AG04449 (cell line): ENCODE measurements around the gene SMYD2.

Source experiments
- CTCF ChIA-PET: fragments of 350-600 bp; formaldehyde crosslinking; extraction: SDS; loops from one replicate; lab custom pipeline; 2021; ENCODE audit warnings: antibody characterized with exemption; lab: Yijun Ruan, JAX
- POLR2A ChIA-PET: fragments of 400-600, 350-600 bp; formaldehyde crosslinking; extraction: SDS; loops from one replicate; lab custom pipeline; 2020; ENCODE audit warnings: antibody characterized with exemption, inconsistent platforms; lab: Yijun Ruan, JAX
- DNase-seq: peaks from one replicate; pipeline ENCODE4 v3.0.0-alpha.2; 2010; ENCODE audit warnings: low read depth, low spot score
- H3K4me3 ChIP-seq: 2 replicates; pipeline ENCODE4 v1.5.1; 2011; ENCODE audit warnings: low read depth, mild to moderate bottlenecking, control low read depth, low read length
- TF ChIP-seq, protein P1 (sequence below): IDR thresholded peaks from one replicate; pipeline ENCODE4 v1.5.1; 2011; ENCODE audit warnings: mild to moderate bottlenecking, moderate library complexity, low read length, control low read depth, inconsistent platforms; ENCODE audit not compliant: insufficient read depth; ENCODE audit errors: missing control alignments

SMYD2 gene

GRCh38 chr1:214321705-214322453 is 40.9 kb downstream of the SMYD2 start:
- POLR2A ChIA-PET, result no interaction called here
- CTCF ChIA-PET, result interaction anchor here (0.7 to 12.5 kb wide), 8 partner anchors 8 to 270 kb away, joined by 3 to 247 read pairs (median 4); no protein-coding TSS in a partner anchor
- H3K4me3 ChIP-seq, result no peak overlapping the region

GRCh38 chr1:214324896-214325800 is 44.2 kb downstream of the SMYD2 start:
- no peak overlapping the region for H3K4me3 ChIP-seq
- no peak for DNase-seq
- ChIA-PET CTCF (interaction anchor here (0.8 to 18.0 kb wide), 10 partner anchors 8 to 303 kb away, joined by 3 to 584 read pairs (median 19); no protein-coding TSS in a partner anchor), POLR2A (no interaction called here)
- TF ChIP-seq, protein P1, sequence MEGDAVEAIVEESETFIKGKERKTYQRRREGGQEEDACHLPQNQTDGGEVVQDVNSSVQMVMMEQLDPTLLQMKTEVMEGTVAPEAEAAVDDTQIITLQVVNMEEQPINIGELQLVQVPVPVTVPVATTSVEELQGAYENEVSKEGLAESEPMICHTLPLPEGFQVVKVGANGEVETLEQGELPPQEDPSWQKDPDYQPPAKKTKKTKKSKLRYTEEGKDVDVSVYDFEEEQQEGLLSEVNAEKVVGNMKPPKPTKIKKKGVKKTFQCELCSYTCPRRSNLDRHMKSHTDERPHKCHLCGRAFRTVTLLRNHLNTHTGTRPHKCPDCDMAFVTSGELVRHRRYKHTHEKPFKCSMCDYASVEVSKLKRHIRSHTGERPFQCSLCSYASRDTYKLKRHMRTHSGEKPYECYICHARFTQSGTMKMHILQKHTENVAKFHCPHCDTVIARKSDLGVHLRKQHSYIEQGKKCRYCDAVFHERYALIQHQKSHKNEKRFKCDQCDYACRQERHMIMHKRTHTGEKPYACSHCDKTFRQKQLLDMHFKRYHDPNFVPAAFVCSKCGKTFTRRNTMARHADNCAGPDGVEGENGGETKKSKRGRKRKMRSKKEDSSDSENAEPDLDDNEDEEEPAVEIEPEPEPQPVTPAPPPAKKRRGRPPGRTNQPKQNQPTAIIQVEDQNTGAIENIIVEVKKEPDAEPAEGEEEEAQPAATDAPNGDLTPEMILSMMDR, result no peak

More at GRCh38 chr1:214321705-214322453, 40.9 kb downstream of the SMYD2 start:
- TF ChIP-seq, protein P1, result no peak
- DNase-seq, result no peak

DNA sequence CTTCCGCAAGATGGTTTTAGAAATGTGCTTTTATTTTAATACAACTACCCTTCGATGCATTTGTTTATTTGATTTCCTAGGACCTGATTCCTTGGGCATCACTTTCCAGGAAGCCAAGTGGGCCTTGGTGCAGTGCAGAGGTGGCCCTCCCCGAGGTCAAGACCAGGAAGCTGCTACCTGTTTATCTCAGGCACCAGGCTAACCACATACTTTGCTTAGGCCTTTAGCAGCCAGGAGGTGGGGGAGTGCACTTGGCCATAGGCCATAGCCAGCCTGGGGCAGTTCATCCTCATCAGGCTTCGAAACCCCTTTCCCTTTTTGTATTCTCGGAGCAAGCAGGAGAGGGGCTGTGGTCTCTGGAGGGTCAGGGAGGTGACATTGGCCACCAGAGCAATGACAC is 45.4 kb downstream of the SMYD2 start:
- H3K4me3 ChIP-seq, result no peak overlapping the region
- TF ChIP-seq, protein P1, result no peak
- DNase-seq, result no peak
- POLR2A ChIA-PET, result no interaction called here
- CTCF ChIA-PET, result interaction anchor here (0.6 to 20.0 kb wide), 13 partner anchors 10 to 1072 kb away, joined by 3 to 584 read pairs (median 117); no protein-coding TSS in a partner anchor

- TF ChIP-seq, protein P1, result no peak
- no peak for DNase-seq
- ChIA-PET POLR2A (no interaction called here), CTCF (interaction anchor here (1.1 to 20.0 kb wide), 24 partner anchors 11 to 1222 kb away, joined by 3 to 584 read pairs (median 38); no protein-coding TSS in a partner anchor)
- no peak overlapping the region for H3K4me3 ChIP-seq
Observed at GRCh38 chr1:214327514-214327913, 46.6 kb downstream of the SMYD2 start.

- ChIA-PET CTCF (interaction anchor here (0.7 to 20.0 kb wide), 36 partner anchors 12 to 1224 kb away, joined by 3 to 584 read pairs (median 11); partner anchors contain the start of gene PTPN14), POLR2A (interaction anchor here (1.1 kb wide), 1 partner anchor 68 kb away, joined by 3 read pairs; no protein-coding TSS in a partner anchor)
- H3K4me3 ChIP-seq, result no peak overlapping the region
- DNase-seq, result no peak
- TF ChIP-seq, protein P1, result peak; percentile 92
Observed at GRCh38 chr1:214328770-214329469, 48.0 kb downstream of the SMYD2 start.
